Adrenal gland (tissue), 12 donors: Measurements from ENCODE around the gene ARL3. TPM values are rescaled to one million over a fixed set of nuclear protein-coding genes. Genes with fewer than 3 reads are reported as not detected.

Experiments
- DNase-seq, 7 donors: peaks; one replicate each; pipeline ENCODE4 v3.0.0-alpha.2; 2019 to 2020
- H3K27ac ChIP-seq, 5 donors: fragments of 200-600 bp; sonication (generic) in 4 of 5; 1 replicate in 3 of 5; 2 replicates in 2 of 5; pipeline versions ENCODE4 v1.5.1 to v1.8.0; 2016 to 2020; ENCODE audit warnings: mild to moderate bottlenecking in 1 of 5
- H3K27me3 ChIP-seq: fragments of 200-600 bp; 2 replicates; pipeline ENCODE4 v1.8.0; 2021
- H3K36me3 ChIP-seq, 2 donors: fragments of 200-600 bp; replicated peaks in 1 of 2; 1 replicate in 1 of 2; 2 replicates in 1 of 2; pipeline versions ENCODE4 v1.5.1 to v1.8.0; 2018 to 2022
- H3K4me1 ChIP-seq, 2 donors: fragments of 200-600 bp; replicated peaks in 1 of 2; 1 replicate in 1 of 2; 2 replicates in 1 of 2; pipeline versions ENCODE4 v1.5.1 to v1.8.0; 2018 to 2021
- H3K4me3 ChIP-seq, 4 donors: fragments of 200-600 bp; sonication (generic) in 3 of 4; one replicate each; pipeline ENCODE4 v1.5.1; 2016 to 2018
- H3K9me3 ChIP-seq, 3 donors: fragments of 200-600 bp; sonication (generic) in 1 of 3; replicated peaks in 1 of 3; 1 replicate in 2 of 3; 2 replicates in 1 of 3; pipeline versions ENCODE4 v1.5.1 to v1.8.0; 2016 to 2021
- POLR2A ChIP-seq, 2 donors: fragments of 450-650 bp; IDR thresholded peaks; one replicate each; pipeline ENCODE4 v1.6.1; 2017; ENCODE audit warnings: antibody characterized with exemption in 2 of 2, mild to moderate bottlenecking in 2 of 2, moderate library complexity in 1 of 2
- WGBS, 4 donors: extraction: QIAGEN DNeasy Blood & Tissue Kit in 2 of 4; methylation state at CpG; one replicate each; pipeline versions ENCODE4 v1.1.5 to v1.1.7; 2013 to 2017; 5-methylcytosine and 5-hydroxymethylcytosine counted together
- intact Hi-C, 2 donors: fragments of 100-400 bp; cut with DNase I; formaldehyde crosslinking; loops; one replicate each; pipeline versions ENCODE4 v1.14.1 to v1.15.0; 2022 to 2023
- polyA plus RNA-seq, 3 donors: library from polyadenylated mRNA; stranded (reverse); fragments of 200-250 nt in 2 of 3; fragments of 350-450 nt in 1 of 3; fragmentation: Illumina TruSeq in 1 of 3; extraction: RNeasy Lipid Tissue Mini Kit (QIAGEN cat#74804) in 1 of 3; gene quantifications; one replicate each; pipeline ENCODE4 v1.2.3, GENCODE V29; 2013 to 2014
- total RNA-seq, 9 donors: library from RNA; depleted of rRNA in 4 of 9; stranded (reverse); fragments of >200 nt in 4 of 9; fragments of 120-200 nt in 1 of 9; fragmentation: NEBNext Ultra II Directional in 1 of 9; extraction: Animal tissue kit (Norgen Biotek cat#: 25700) in 1 of 9; gene quantifications; one replicate each; pipeline versions ENCODE4 v1.1.0 to v1.2.4, GENCODE V29; 2013 to 2023
- TF ChIP-seq, protein P1 (sequence below), 6 experiments: fragments of 450-650 bp in 4 of 6; fragments of 200-600 bp in 2 of 6; sonication (generic) in 1 of 6; IDR thresholded peaks; 1 replicate in 5 of 6; 2 replicates in 1 of 6; pipeline versions ENCODE4 v1.5.1 to v1.8.0; 2016 to 2021; ENCODE audit warnings: antibody characterized with exemption in 6 of 6, mild to moderate bottlenecking in 2 of 6, moderate library complexity in 1 of 6
- donor health status: healthy with polysubstance abuse.
- donor health status: Bipolar disorder and iron deficiency.
- donor health status: DM: yes; HTN: yes; CAD: no.
- donor health status: DM: no; HTN: no; CAD: no.
- donor health status: DM: no; HTN: no; CAD: no.
- donor health status: DM: yes; HTN: yes; CAD: no.

The ARL3 gene
- total and polyA plus RNA-seq, 12 donors: 4.8 to 20.5 (median 8.8) TPM

DNA sequence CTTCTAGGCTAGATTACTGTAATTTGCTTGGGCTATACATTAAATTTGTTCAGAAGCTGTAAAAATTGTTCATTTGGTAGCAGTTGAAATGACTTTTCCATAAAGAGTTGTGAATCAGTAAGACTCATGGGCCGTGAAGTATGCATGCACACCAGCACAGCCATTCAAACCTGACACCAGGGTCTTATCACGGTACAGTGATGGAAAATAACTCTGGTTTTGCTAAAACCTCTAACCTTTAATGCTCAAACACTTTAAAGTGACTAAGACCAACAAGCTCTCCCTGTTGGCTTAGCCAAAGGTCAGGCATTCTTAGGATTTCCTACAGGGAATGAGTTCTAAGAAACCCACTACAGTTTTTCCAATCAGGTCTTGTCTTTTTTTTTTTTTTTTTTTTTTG, 11.5 kb downstream of the ARL3 start:
- no peak for DNase-seq
- no peak overlapping the region for H3K27ac ChIP-seq
- no peaks in the 10 kb centered on the region for H3K27me3 ChIP-seq
- H3K4me3 ChIP-seq: no peak overlapping the region
- peaks cover 0 to 7% of the 10 kb centered on the region in 2 donors for H3K36me3 ChIP-seq
- 77 to 93% (median 80%) methylated on average over 2 of the region's 2 CpGs for WGBS, 4 donors
- no peaks in the 10 kb centered on the region for H3K4me1 ChIP-seq
- H3K9me3 ChIP-seq: no peaks in the 10 kb centered on the region
- intact Hi-C loops: no loop called here
- no peak for TF ChIP-seq POLR2A (IDR thresholded peaks at IDR 0.05)
- TF ChIP-seq, protein P1, sequence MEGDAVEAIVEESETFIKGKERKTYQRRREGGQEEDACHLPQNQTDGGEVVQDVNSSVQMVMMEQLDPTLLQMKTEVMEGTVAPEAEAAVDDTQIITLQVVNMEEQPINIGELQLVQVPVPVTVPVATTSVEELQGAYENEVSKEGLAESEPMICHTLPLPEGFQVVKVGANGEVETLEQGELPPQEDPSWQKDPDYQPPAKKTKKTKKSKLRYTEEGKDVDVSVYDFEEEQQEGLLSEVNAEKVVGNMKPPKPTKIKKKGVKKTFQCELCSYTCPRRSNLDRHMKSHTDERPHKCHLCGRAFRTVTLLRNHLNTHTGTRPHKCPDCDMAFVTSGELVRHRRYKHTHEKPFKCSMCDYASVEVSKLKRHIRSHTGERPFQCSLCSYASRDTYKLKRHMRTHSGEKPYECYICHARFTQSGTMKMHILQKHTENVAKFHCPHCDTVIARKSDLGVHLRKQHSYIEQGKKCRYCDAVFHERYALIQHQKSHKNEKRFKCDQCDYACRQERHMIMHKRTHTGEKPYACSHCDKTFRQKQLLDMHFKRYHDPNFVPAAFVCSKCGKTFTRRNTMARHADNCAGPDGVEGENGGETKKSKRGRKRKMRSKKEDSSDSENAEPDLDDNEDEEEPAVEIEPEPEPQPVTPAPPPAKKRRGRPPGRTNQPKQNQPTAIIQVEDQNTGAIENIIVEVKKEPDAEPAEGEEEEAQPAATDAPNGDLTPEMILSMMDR (IDR thresholded peaks at IDR 0.05): no peak

DNA sequence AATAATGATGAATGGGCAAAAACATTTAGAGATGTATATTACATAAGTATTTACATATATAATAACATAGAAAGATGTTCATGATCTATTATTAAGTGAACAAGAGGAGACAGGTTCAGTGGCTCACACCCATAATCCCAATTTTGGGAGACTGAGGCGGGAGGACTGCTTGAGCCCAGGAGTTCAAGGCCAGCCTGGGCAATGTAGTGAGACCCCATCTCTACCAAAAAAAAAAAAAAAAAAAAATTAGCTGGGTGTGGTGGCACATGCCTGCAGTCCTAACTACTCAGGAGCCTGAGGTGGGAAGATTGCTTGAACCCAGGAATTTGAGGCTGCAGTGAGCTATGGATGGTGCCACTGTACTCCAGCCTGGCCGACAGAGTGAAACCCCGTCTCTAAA, 12.4 kb downstream of the ARL3 start:
- H3K4me3 ChIP-seq: no peak overlapping the region
- H3K4me1 ChIP-seq: no peaks in the 10 kb centered on the region
- intact Hi-C loops: no loop called here
- 94 to 99% (median 97%) methylated on average over 2 to 3 of the region's 3 CpGs for WGBS, 4 donors
- no peak for DNase-seq
- no peak overlapping the region for H3K27ac ChIP-seq
- no peaks in the 10 kb centered on the region for H3K9me3 ChIP-seq
- TF ChIP-seq POLR2A (IDR thresholded peaks at IDR 0.05): no peak
- TF ChIP-seq, protein P1 (IDR thresholded peaks at IDR 0.05): no peak
- peaks cover 0 to 8% of the 10 kb centered on the region in 2 donors for H3K36me3 ChIP-seq
- no peaks in the 10 kb centered on the region for H3K27me3 ChIP-seq

DNA sequence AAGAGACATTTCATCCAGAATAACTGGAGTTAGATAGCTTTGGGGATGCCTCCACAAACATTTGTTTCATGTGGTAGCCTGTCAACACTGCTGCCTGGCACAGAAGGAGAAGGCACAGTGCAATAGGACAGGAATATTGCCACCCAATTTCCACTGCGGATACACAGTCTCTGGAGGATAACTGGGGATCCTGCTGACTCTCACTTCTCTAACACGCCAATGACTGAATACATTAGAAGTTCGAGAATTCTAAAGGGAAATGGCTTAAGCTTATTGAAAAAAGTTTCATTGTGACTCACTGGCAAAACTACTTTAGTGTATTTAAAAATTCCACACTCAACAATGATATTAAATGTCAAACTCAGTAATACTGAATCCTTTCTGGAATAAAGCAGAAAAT, 12.9 kb downstream of the ARL3 start:
- Histone ChIP-seq H3K4me3 (no peak overlapping the region), H3K9me3 (no peaks in the 10 kb centered on the region), H3K4me1 (no peaks in the 10 kb centered on the region), H3K27ac (no peak overlapping the region), H3K36me3 (peaks cover 0 to 8% of the 10 kb centered on the region in 2 donors), H3K27me3 (no peaks in the 10 kb centered on the region)
- no peak for TF ChIP-seq POLR2A (IDR thresholded peaks at IDR 0.05)
- TF ChIP-seq, protein P1 (IDR thresholded peaks at IDR 0.05): no peak
- intact Hi-C loops: no loop called here
- WGBS, 4 donors: 77 to 96% (median 87%) methylated on average over 3 of the region's 3 CpGs
- no peak for DNase-seq

DNA sequence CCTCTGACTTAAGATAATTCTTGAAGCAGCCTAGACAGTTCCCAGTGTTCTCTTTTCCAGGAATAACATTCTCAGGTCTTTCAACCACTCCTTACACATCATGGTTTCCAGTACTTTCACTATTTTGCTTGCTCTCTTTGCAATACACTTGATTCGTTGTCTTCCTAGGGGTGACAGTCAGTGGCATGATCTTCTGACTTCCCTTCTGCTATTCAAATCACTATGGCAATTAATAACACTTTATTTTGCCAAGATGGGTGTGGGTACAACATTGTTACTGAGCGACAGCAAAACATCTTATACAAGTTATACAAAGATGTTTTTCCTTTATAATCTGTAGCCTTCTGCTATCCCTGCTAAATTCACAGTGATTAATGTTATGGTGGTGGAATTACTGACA, 15.3 kb downstream of the ARL3 start:
- H3K27me3 ChIP-seq: no peaks in the 10 kb centered on the region
- TF ChIP-seq POLR2A (IDR thresholded peaks at IDR 0.05): no peak
- TF ChIP-seq, protein P1 (IDR thresholded peaks at IDR 0.05): no peak
- no peaks in the 10 kb centered on the region for H3K4me1 ChIP-seq
- no peak for DNase-seq
- intact Hi-C loops: no loop called here
- no peak overlapping the region for H3K4me3 ChIP-seq
- no peak overlapping the region for H3K27ac ChIP-seq
- H3K9me3 ChIP-seq: no peaks in the 10 kb centered on the region
- 85 to 91% (median 89%) methylated on average over 2 of the region's 2 CpGs for WGBS, 4 donors
- H3K36me3 ChIP-seq: peaks cover 0 to 8% of the 10 kb centered on the region in 2 donors
